WTC11 (cell line): ENCODE data around the gene SYNE4.

Experiments
- CTCF ChIP-seq: fragments of 200-600 bp; IDR thresholded peaks from 2 replicates; pipeline ENCODE4 v1.8.0; 2022; ENCODE audit warnings: antibody characterized with exemption
- E2F4 ChIP-seq: sonication (generic); formaldehyde crosslinking; IDR thresholded peaks from 2 replicates; pipeline ENCODE4 v1.8.1; 2022; ENCODE audit warnings: low read depth, mild to moderate bottlenecking, moderate library complexity, missing genetic modification reagents, borderline replicate concordance
- MAX ChIP-seq: sonication (generic); formaldehyde crosslinking; IDR thresholded peaks from 2 replicates; pipeline ENCODE4 v1.8.0; 2022; ENCODE audit warnings: mild to moderate bottlenecking, missing genetic modification reagents
- RELA ChIP-seq: sonication (generic); formaldehyde crosslinking; IDR thresholded peaks from 2 replicates; pipeline ENCODE4 v1.8.1; 2022; ENCODE audit warnings: missing genetic modification reagents, mild to moderate bottlenecking, borderline replicate concordance

- no peak for TF ChIP-seq MAX
- TF ChIP-seq CTCF, result no peak
- no peak for TF ChIP-seq RELA (CRISPR knock-in tag)
- no peak for TF ChIP-seq E2F4 (CRISPR knock-in tag)
These were observed 14.6 kb downstream of the SYNE4 start for GRCh38 chr19:35993923-35994598.
